DMS153 treated with DMSO at 0.1 percent for 48 hours (cell line): Measurements from ENCODE around the gene CELSR1.

Experiments
- DNase-seq: peaks from one replicate; lab custom pipeline; 2025; ENCODE audit not compliant: unreplicated experiment; lab: John Stamatoyannopoulos, UW

CELSR1 gene

GRCh38 chr22:46537225-46537945, at the start of gene CELSR1:
Gene CELSR1, minus strand, starts transcription at chr22:46537620. Its CDS starts 450 bp downstream, at chr22:46537170.
- no peak for DNase-seq

GRCh38 chr22:46587061-46587460, 49.6 kb upstream of the CELSR1 start:
- DNase-seq, result no peak

DNA sequence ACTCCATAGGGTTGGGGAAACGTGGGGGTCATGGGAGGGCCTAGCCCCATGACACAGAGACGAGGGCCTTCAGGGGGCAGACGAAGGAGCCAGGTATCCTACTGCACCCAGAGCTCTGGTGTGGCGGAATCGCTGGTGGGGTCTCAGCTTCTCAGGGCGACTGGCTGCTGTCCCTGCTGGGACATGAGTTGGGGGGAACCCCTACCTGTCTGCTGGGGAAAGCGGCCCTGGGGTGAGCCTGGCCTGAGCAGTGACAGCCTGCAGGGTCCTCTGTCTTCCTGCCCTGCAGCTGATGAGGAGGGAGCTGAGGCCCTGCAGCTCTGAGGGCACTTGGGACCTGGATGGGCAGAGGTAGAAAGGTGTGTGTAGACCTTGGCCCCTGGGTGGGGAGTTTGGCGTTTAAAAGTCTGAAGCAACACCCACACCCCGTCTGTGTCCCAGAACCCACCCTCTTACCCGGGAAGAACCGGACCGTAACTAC, 49.2 kb upstream of the CELSR1 start:
- no peak for DNase-seq

- DNase-seq, result no peak
These were observed 48.7 kb upstream of the CELSR1 start for GRCh38 chr22:46586123-46586519.

DNA sequence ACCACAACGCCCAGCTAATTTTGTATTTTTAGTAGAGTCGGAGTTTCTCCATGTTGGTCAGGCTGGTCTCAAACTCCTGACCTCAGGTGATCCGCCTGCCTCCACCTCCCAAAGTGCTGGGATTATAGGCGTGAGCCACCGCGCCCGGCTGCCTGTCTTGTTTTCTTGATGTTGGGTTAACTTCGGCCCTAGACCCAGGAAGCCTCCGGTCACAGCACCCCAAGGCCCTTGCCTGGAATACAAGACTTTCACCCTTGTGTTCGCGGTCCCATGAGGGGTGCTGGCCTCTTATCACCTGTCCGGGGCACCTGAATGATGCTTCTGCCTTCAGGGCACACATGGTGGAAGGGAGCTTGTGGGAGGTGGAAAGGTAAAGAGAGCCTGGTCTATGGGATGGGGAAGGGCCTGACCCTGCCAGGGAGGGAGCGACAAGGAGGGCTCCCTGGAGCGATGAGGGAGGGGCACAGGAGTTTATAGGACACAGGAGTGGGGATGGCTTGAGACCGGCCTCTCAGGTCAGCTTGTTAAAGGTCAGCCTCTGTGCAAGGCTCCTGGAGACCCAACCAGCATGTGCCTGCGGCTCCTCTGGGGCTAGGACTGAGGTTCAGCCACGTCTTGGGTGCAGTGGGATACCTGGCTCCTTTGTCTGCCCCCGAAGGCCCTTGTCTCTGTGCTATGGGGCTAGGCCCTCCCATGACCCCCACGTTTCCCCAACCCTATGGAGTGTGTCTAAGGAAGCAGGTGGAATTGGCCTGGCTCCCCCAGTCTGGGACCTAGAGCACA, 48.1 kb upstream of the CELSR1 start:
- no peak for DNase-seq

DNA sequence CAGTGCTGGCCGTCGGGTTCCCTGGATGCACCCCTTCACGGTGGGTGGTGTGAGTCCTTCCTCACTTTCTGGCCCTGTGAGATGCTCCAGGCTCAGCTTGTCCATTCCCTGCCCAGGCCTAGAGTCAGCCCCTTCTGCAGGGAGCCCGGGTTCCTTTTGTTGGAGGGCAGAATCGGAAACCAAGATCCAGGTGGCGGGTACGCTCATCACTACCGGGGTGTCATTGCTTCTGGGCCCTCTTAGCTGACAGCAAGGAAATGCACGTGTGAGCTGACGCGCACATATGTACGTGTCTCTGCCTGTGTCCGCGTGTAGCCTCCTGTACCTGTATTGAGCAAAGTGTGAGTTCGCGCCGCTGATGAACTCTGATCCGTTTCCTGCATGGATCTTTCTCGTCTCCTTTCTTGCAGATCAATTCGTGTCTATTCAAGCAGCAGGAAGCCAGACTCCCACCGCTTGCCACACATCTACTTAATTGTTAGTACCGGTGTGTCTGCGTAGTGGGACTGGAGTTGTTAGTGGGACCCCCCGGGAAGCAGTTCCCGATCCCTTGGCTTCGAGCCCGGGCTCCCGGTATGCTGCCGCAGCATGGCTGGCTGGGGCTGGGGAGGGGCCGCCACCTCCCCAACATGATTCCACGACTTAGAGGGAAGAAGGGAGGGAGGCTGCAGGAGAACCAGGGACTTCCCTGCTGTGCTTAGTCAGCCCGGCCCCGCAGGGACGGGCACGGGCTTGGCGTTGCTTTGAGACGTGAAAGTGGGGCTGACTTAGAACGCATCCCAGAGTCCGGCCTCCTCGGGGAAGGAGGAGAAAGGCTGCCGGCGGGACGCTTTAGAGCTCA, 46.9 kb upstream of the CELSR1 start:
- DNase-seq, result no peak

- DNase-seq, result no peak
These were observed 46.2 kb upstream of the CELSR1 start for GRCh38 chr22:46583571-46583970.

DNA sequence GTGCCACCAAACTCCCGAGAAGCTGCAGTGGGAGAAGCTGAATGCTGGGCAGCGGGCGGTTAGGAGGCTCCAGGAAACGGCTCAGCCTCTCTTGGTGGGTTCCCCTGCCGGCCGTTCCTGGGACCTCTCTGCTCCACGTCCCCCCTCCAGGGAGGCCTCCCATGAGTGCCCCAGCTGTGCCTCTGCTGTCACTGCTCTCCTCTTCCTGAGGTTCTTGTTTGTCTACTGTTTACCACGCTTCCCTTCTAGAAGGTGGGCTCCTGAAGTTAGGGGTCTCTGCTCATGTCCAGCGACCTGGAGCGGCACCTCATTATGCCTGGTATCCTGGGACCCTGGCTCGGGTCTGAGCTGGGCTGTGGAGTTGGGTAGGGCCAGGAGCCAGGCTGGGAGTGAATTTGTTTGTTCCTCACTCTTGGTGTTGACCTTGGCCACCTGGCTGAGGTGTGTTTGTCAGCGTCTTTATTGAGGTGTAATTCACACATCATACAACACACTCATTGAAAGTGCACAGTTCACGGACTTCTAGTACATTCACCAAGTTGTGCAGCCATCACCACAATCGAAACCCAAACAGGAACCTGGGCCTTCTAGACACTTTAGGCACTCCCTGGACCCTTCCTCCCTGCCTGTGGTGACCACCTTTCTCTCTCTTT, 45.0 kb upstream of the CELSR1 start:
- no peak for DNase-seq

- DNase-seq, result no peak
These were observed 44.3 kb upstream of the CELSR1 start for GRCh38 chr22:46581538-46582244.

DNA sequence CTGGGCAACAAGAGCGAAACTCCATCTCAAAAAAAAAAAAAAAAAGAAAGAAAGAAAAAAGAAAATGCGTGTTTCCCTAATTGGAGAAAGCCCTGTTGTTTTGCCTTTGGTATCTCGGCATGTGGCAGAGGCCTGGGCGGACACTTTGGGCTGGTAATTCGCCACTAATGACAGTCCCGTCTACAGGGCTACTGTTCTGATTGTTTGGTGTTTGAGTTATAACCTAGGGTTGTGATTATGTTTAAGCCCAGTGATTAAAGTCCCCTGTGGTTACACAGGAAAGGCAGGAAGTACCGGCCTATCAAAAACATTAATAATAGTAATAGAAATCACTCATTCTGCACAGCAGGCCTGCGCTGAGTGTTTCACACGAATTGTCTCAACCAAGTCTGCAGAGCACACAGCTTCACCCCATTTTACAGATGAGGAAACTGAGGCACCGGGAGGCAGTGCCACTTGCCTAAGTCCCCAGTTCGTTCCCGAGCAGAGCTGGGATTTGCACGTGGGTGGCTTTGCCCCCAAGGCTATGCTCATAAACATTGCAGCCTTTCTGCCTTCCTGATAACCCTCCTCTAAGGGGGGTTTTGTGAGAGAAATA, 43.6 kb upstream of the CELSR1 start:
- DNase-seq, result no peak

GRCh38 chr22:46579751-46580449, 42.5 kb upstream of the CELSR1 start:
- no peak for DNase-seq

GRCh38 chr22:46578824-46579561, 41.6 kb upstream of the CELSR1 start:
- DNase-seq, result no peak

GRCh38 chr22:46578251-46578823, 40.9 kb upstream of the CELSR1 start:
- no peak for DNase-seq

DNA sequence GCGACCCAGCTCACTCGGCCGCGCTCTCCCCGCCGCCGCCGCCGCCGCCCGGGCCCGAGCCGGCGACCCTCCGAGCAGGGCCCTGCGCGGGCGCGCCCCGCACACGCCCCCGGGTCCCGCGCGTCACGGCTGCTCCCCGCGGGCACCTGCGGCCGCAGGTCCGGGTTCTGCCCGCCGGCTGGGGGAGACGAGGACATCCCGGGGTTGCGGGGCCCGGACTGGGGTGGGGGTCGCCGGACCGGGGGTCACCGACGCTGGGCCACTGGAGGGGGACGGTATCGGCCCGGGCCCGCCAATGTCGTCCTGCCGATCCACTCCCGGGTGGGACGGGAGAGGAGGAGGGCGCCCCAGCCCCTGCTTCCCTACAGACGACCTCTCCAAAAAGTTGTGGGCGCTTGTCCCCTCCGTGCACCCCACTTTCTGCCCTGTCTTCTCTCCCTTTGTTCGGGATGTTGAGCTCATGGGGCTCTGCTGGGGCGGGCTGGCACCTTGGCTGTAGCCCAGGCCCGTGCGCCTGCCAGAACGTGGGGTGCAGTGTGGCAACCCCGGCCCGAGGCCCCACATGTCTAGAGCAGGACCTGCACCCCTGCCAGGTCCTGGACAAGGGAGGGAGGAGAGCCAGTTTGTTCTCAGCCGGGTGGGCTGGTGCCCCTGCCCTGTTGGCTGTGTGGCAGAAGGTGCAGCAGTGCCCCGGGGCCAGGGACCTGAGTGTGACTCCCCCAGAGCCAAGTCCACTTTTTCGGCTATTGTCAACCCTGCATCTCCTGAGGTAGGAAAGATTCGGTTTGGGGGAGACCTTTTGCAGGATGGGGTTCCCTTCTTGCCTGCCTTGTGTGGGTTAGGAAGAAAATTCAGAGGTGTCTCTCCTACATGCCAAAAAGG, 40.2 kb upstream of the CELSR1 start:
- no peak for DNase-seq

DNA sequence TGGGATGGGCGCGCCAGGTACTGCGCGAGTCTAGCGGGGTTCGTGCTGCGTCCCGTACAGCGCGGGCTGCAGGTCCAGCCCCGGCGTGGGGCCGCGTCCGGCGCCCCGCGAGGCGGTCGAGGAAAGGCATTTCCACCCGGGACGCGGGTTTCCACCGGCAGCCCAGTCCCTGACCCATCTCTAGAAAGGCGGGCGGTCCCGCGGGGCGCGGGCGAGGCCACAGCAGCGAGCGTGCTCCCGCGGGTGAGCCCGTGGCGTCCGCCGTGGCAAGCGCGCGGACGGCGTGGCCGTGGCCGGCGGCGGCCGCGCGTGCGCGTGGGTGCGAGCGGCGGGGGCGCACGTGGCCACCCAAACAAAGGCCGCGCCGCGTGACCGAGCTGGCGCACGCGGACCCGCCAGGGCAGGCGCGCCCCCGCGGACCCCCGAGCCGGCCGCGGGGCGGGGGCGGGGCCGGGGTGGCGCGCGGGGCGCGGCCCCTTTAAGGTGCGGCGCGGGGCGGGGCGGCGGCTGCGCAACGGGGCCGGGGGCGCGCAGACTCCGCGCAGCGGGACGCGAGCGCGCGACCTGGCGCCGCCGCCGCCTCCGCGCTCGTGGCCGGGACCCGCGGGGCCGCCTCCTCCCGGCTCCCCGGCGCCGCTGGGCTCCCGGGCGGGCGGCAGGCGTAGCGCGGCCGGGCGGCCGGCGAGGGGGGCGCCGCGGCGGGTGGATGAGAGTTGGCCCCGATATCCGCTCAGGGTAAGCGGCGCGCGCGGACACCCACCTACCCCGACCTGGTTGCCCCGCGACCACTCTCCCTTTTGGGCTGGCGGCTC, 39.3 kb upstream of the CELSR1 start:
- DNase-seq, result no peak

DNA sequence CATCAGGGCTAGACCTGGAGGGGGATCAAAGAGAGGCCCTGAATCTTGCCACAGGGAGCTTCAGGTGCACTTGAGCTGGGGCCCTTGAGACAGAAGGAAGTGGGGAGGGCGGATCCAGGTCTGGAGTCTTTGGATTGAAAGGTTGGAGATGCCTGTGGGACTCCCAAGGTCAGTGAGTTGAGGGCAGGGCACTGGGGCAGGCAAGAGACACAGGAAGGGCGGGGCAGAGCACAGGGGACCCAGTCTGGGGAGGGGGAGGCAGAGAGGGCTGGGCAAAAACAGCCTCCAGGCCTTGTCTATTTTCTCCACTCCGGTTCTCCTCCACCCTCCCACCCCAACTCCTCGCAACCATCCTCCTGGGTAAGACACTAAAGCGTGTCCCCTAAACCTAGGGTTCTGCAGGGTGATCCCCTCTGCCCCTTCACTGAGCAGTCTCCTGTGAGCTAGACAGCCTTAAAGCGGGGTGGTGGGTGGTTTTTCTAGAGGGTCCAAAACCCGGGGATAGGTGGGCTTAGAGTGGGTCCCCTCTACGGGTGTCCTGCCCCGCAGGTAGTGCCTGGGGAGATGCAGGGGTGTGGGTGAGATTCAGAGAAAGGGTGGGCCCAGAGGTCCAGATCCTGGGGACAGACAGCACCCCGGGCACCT, 38.6 kb upstream of the CELSR1 start:
- DNase-seq, result no peak
